ENCODE measurements around the gene B4GALT6. TPM values are rescaled to one million over a fixed set of nuclear protein-coding genes. Genes with fewer than 3 reads are reported as not detected.

B4GALT6 gene
- total and polyA plus RNA-seq, 3 donors from 2014 or later, result 12.1 to 19.5 (median 14.9) TPM

DNA sequence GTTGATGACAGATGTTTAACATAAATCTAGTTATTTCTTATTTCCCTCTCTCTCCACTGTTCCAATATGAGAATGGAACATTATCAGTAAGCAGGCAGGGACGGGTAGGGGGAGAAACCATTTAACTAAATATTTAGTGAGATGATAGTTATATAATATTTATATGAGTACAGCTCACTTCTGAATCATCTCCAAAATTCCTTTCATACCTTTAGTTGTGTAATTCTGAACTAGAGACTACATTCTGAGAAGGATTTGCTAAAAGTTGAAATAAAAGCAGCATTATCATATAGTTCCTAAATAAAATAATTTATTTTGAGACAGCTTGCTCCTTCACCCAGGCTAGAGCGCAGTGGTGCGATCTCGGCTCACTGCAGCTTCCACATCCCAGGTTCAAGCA lies 41.4 kb downstream of the B4GALT6 start:
- Histone ChIP-seq H3K4me3 (no peak overlapping the region), H3K4me1 (no peaks in the 10 kb centered on the region), H3K27ac (no peak overlapping the region), H3K36me3 (ENCODE audit: low read depth, missing control alignments) (no peaks in the 10 kb centered on the region), H3K27me3 (no peaks in the 10 kb centered on the region), H3K9me3 (no peaks in the 10 kb centered on the region)
- intact Hi-C loops (cut with DNase I; ENCODE audit: low total_unique reads), result no loop called here
- WGBS, 2 donors, result 89 to 93% methylated on average over 4 of the region's 4 CpGs
- no peak for DNase-seq
- TF ChIP-seq POLR2A (IDR thresholded peaks at IDR 0.05), result no peak
- TF ChIP-seq, protein P1, sequence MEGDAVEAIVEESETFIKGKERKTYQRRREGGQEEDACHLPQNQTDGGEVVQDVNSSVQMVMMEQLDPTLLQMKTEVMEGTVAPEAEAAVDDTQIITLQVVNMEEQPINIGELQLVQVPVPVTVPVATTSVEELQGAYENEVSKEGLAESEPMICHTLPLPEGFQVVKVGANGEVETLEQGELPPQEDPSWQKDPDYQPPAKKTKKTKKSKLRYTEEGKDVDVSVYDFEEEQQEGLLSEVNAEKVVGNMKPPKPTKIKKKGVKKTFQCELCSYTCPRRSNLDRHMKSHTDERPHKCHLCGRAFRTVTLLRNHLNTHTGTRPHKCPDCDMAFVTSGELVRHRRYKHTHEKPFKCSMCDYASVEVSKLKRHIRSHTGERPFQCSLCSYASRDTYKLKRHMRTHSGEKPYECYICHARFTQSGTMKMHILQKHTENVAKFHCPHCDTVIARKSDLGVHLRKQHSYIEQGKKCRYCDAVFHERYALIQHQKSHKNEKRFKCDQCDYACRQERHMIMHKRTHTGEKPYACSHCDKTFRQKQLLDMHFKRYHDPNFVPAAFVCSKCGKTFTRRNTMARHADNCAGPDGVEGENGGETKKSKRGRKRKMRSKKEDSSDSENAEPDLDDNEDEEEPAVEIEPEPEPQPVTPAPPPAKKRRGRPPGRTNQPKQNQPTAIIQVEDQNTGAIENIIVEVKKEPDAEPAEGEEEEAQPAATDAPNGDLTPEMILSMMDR (IDR thresholded peaks at IDR 0.05), result no peak

DNA sequence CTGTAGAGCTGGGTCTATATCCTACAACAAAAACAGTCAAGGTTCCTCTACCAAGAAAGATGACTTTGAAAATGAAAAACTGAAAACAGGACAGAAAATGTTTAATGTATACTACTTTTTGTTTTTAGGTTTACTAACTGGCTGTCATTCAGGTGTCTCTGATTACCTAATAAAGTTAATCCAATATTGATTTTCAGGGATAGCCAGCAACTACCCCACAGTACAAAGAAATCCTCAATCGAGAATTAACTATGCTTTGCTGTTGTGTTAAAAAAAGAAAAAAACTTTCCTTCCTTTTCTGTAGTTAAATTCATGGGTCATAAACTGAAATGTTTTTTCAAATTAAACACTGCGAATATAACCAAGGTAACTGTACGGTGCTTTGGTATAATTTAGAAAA lies 46.9 kb downstream of the B4GALT6 start:
- no peak for DNase-seq
- Histone ChIP-seq H3K4me3 (no peak overlapping the region), H3K4me1 (no peaks in the 10 kb centered on the region), H3K9me3 (no peaks in the 10 kb centered on the region), H3K27ac (no peak overlapping the region), H3K27me3 (no peaks in the 10 kb centered on the region), H3K36me3 (ENCODE audit: low read depth, missing control alignments) (no peaks in the 10 kb centered on the region)
- TF ChIP-seq, protein P1 (IDR thresholded peaks at IDR 0.05), result no peak
- no peak for TF ChIP-seq POLR2A (IDR thresholded peaks at IDR 0.05)
- intact Hi-C loops (cut with DNase I; ENCODE audit: low total_unique reads), result no loop called here
- WGBS, 2 donors, result 88 to 91% methylated on average over 3 of the region's 3 CpGs

DNA sequence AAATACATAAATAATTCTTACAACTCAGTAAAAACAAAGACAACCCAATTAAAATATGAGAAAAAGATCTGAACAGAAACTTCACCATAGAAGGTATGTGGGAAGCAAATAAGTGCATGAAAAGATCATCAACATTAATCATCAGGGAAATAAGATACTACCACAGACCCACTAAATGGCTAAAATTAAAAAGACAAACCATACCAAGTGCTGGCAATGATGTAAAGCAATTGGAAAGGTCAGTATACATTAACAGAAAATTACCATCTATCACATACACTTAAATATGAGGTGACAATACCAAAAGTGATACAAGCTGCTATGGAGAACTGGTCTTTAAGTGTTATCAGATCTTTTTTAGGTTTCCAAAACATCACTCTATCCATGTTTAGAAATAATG lies 48.0 kb downstream of the B4GALT6 start:
- H3K4me3 ChIP-seq, result no peak overlapping the region
- DNase-seq, result no peak
- no peak for TF ChIP-seq POLR2A (IDR thresholded peaks at IDR 0.05)
- TF ChIP-seq, protein P1 (IDR thresholded peaks at IDR 0.05), result no peak
- intact Hi-C loops (cut with DNase I; ENCODE audit: low total_unique reads), result no loop called here
- H3K27ac ChIP-seq, result no peak overlapping the region
- no peaks in the 10 kb centered on the region for H3K36me3 ChIP-seq (ENCODE audit: low read depth, missing control alignments)
- H3K27me3 ChIP-seq, result no peaks in the 10 kb centered on the region
- H3K9me3 ChIP-seq, result no peaks in the 10 kb centered on the region
- H3K4me1 ChIP-seq, result no peaks in the 10 kb centered on the region

DNA sequence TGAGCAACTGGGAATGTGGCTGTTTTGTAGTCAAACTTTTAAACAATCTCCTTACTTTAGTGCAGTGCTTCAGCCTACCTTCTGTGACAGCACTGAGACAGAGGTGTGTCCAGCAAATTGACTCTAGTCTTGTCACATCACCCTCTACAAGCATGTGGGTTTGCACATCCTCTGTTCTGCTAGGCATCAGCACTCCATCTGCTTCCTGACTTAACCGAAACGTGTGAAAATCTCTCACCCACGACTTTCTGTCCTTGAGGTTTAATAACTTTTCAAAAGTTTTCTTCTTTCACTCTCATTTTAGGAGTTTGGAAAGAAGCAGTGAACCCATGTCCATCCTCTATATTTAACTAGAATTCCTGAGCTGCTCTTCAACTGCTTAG lies 50.1 kb downstream of the B4GALT6 start:
- no peaks in the 10 kb centered on the region for H3K4me1 ChIP-seq
- H3K27ac ChIP-seq, result no peak overlapping the region
- DNase-seq, result no peak
- no peaks in the 10 kb centered on the region for H3K9me3 ChIP-seq
- H3K4me3 ChIP-seq, result no peak overlapping the region
- intact Hi-C loops (cut with DNase I; ENCODE audit: low total_unique reads), result no loop called here
- H3K36me3 ChIP-seq (ENCODE audit: low read depth, missing control alignments), result no peaks in the 10 kb centered on the region
- no peak for TF ChIP-seq POLR2A (IDR thresholded peaks at IDR 0.05)
- TF ChIP-seq, protein P1 (IDR thresholded peaks at IDR 0.05), result no peak
- H3K27me3 ChIP-seq, result no peaks in the 10 kb centered on the region
- 75 to 83% methylated on average over 3 of the region's 3 CpGs for WGBS, 2 donors

DNA sequence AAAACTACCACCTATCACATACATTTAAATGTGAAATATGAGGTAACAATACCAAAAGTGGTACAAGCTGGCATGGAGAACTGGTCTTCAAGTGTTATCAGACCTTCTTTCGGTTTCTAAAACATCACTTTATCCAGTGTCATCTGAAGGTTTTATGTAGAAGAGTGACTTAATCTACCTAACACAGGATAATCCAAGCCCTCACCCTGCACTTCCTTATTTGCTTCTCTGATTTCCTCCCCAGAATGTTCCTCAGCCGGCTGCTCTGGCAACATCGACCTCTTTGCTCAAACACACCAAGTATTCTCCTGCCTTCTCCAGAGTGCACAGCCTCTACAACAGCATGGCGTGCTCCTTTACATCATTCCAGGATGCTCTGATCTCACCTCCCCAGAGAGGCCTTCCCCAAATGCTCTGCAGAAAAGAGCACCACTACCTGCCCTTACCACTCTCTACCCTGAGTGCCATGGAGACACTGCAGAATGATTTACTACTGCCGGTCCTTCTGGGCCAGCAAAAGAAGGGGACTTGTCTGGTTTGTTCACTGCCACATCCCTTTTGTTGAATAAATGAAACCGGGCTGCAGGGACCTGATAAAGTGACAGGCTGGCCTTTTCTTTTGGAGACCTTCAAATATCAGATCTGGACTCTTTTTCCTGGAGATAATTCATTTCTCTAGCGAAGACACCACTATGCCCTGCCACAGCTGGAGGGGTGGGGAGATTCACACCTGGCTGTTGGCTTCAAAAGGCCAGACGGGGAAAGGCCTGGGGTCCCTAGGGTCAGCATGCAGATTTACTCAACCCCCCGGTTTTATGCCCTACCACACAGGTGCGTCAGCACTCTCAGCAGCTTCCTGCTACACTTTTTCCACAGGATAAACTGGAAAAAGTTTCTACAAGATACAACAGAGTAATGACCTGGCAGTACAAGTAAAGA lies 50.7 kb downstream of the B4GALT6 start:
- Histone ChIP-seq H3K4me3 (no peak overlapping the region), H3K27me3 (no peaks in the 10 kb centered on the region), H3K36me3 (ENCODE audit: low read depth, missing control alignments) (no peaks in the 10 kb centered on the region), H3K27ac (no peak overlapping the region), H3K9me3 (no peaks in the 10 kb centered on the region), H3K4me1 (no peaks in the 10 kb centered on the region)
- intact Hi-C loops (cut with DNase I; ENCODE audit: low total_unique reads), result no loop called here
- 84 to 85% methylated on average over 9 to 10 of the region's 10 CpGs for WGBS, 2 donors
- TF ChIP-seq, protein P1 (IDR thresholded peaks at IDR 0.05), result no peak
- TF ChIP-seq POLR2A (IDR thresholded peaks at IDR 0.05), result no peak
- no peak for DNase-seq
